ENCODE measurements around the gene CALML3.

GRCh38 chr10:5532618-5533097, 7.9 kb downstream of the CALML3 start:
- TF ChIP-seq CTCF (IDR thresholded peaks at IDR 0.05) (no peak), EZH2 (IDR thresholded peaks at IDR 0.05) (no peak)
